ENCODE measurements around the gene PRAMEF25.
"Not testable (repeated sequence)": the region's sequence is repeated elsewhere in the genome, so short reads cannot be mapped to it uniquely, and the experiment has no call there.

The PRAMEF25 gene

DNA sequence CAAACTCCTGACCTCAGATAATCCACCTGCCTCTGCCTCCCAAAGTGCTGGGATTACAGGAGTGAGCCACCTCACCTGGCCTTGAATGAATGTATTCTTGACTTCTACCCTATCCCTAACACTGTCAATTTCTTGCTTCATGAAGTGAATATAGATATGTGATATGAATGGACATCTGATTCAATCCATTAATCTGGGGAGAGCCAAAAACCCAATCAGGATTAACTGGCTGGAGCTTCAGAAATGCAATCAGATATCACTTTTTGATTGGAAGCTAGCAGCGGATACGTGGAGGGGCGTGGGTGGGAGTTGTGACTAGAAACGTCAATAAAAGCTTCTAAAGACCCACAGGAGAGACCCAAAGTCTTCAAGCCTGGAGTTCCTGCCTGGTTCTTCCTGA is at the start of gene PRAMEF25:
TSS of gene PRAMEF25 (plus strand) at position 301 of the 400 bp plus-strand sequence. CDS start 2,920 bp downstream, outside the sequence.
- H3K36me3 Mint-ChIP-seq (ENCODE audit: low read depth); H3K27me3 Mint-ChIP-seq (ENCODE audit: low read depth); H3K4me1 Mint-ChIP-seq; H3K9me3 Mint-ChIP-seq; H3K4me3 Mint-ChIP-seq; H3K27ac Mint-ChIP-seq: not testable (repeated sequence)

DNA sequence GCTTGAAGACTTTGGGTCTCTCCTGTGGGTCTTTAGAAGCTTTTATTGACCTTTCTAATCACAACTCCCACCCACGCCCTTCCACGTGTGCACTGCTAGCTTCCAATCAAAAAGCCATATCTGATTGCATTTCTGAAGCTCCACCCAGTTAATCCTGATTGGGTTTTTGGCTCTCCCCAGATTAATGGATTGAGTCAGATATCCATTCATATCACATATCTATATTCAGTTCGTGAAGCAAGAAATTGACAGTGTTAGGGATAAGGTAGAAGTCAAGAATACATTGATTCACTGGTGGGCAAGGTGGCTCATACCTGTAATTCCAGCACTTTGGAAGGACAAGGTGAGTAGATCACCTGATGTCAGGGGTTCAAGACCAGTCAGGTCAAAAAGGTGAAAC is 14.1 kb upstream of the PRAMEF25 start, which contains the start of gene PRAMEF27:
TSS of gene PRAMEF27 (minus strand) at position 101 of the 400 bp plus-strand sequence. CDS start 2,916 bp downstream, outside the sequence.
- not testable (repeated sequence) for H3K4me3 Mint-ChIP-seq; H3K36me3 Mint-ChIP-seq (ENCODE audit: low read depth); H3K27ac Mint-ChIP-seq; H3K9me3 Mint-ChIP-seq; H3K4me1 Mint-ChIP-seq; H3K27me3 Mint-ChIP-seq (ENCODE audit: low read depth)

DNA sequence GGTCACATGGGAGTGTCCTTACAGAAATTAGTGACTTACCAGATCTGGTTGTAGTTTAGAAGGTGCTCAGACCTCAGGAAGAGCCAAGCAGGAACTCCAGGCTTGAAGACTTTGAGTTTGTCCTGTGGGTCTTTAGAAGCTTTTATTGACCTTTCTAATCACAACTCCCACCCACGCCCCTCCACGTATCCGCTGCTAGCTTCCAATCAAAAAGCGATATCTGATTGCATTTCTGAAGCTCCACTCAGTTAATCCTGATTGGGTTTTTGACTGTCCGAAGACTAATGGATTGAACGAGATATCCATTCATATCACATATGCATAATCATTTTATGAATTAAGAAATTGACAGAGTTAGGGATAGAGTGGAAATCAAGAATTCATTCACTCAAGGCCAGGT is 46.2 kb downstream of the PRAMEF25 start, which contains the start of gene HNRNPCL2:
TSS of gene HNRNPCL2 (minus strand) at position 101 of the 400 bp plus-strand sequence. CDS start 454 bp downstream, outside the sequence.
- not testable (repeated sequence) for H3K27me3 Mint-ChIP-seq (ENCODE audit: low read depth); H3K4me3 Mint-ChIP-seq

More for the DNA sequence above, 46.2 kb downstream of the PRAMEF25 start, which contains the start of gene HNRNPCL2:
- H3K27ac Mint-ChIP-seq; H3K36me3 Mint-ChIP-seq (ENCODE audit: low read depth); H3K4me1 Mint-ChIP-seq: not testable (repeated sequence)
- H3K9me3 Mint-ChIP-seq = peaks cover 23% of the 10 kb centered on the region

Data from nephron (organoid).